Lower lobe of right lung (tissue), 2 donors: ENCODE data around the gene PRKN. TPM values are rescaled to one million over a fixed set of nuclear protein-coding genes. Genes with fewer than 3 reads are reported as not detected.

Experiments
- ATAC-seq, 2 donors: fragments of 200-7000 bp; cut with Tn5 transposase; one replicate each; pipeline ENCODE4 v1.9.1; 2020 to 2022; ENCODE audit warnings: mild to moderate bottlenecking in 2 of 2, moderate library complexity in 2 of 2
- DNase-seq: peaks from one replicate; pipeline ENCODE4 v3.0.0-alpha.2; 2020
- H3K27ac ChIP-seq: fragments of 200-600 bp; one replicate; pipeline ENCODE4 v1.8.0; 2022
- H3K27me3 ChIP-seq: fragments of 200-600 bp; one replicate; pipeline ENCODE4 v1.8.0; 2022; ENCODE audit warnings: low read depth
- H3K36me3 ChIP-seq: fragments of 200-600 bp; one replicate; pipeline ENCODE4 v1.8.0; 2022; ENCODE audit warnings: mild to moderate bottlenecking
- H3K4me1 ChIP-seq: fragments of 200-600 bp; one replicate; pipeline ENCODE4 v1.8.0; 2022
- H3K4me3 ChIP-seq: fragments of 200-600 bp; one replicate; pipeline ENCODE4 v1.8.0; 2022; ENCODE audit warnings: mild to moderate bottlenecking
- H3K9me3 ChIP-seq: fragments of 200-600 bp; one replicate; pipeline ENCODE4 v1.8.0; 2022
- intact Hi-C: fragments of 100-400 bp; cut with DNase I; formaldehyde crosslinking; loops from one replicate; pipeline ENCODE4 v1.11.0; 2022
- total RNA-seq: library from RNA; stranded (reverse); fragmentation: NEBNext Ultra II Directional; extraction: Animal tissue kit (Norgen Biotek cat#: 25700); gene quantifications from one replicate; pipeline ENCODE4 v1.2.1, GENCODE V29; 2021
- TF ChIP-seq, protein P1 (sequence below): fragments of 200-600 bp; IDR thresholded peaks from one replicate; pipeline ENCODE4 v1.8.0; 2022; ENCODE audit warnings: antibody characterized with exemption, mild to moderate bottlenecking
- donor health status: DM: no; HTN: yes; CAD: no; lungs with severe emphysema.

The PRKN gene
- total RNA-seq, 1 donor from 2014 or later, result 6.1 TPM

DNA sequence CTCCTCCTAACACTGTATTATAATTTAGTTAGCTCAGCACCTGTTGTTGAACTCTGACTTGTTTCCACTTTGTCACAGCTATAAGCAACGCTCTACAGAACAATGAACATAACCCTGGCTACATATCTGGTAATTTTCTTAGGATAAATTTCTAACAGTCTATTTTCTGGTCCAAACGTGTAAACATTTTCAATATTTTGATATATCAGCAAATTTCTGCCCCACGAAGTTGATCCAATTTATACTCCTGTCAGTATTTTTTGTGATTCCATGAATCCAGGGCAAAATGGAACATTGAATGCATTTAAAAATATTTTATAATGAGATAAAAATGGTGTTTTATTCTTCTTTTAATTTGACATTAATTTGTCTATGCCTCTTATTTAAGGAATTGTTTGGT lies 1005.2 kb downstream of the PRKN start:
- no peaks in the 10 kb centered on the region for H3K27me3 ChIP-seq
- intact Hi-C loops, result no loop called here
- TF ChIP-seq, protein P1, sequence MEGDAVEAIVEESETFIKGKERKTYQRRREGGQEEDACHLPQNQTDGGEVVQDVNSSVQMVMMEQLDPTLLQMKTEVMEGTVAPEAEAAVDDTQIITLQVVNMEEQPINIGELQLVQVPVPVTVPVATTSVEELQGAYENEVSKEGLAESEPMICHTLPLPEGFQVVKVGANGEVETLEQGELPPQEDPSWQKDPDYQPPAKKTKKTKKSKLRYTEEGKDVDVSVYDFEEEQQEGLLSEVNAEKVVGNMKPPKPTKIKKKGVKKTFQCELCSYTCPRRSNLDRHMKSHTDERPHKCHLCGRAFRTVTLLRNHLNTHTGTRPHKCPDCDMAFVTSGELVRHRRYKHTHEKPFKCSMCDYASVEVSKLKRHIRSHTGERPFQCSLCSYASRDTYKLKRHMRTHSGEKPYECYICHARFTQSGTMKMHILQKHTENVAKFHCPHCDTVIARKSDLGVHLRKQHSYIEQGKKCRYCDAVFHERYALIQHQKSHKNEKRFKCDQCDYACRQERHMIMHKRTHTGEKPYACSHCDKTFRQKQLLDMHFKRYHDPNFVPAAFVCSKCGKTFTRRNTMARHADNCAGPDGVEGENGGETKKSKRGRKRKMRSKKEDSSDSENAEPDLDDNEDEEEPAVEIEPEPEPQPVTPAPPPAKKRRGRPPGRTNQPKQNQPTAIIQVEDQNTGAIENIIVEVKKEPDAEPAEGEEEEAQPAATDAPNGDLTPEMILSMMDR, result no peak
- H3K27ac ChIP-seq, result no peak overlapping the region
- no peaks in the 10 kb centered on the region for H3K36me3 ChIP-seq
- H3K4me1 ChIP-seq, result no peaks in the 10 kb centered on the region
- no peak for ATAC-seq
- H3K4me3 ChIP-seq, result no peak overlapping the region
- no peak for DNase-seq
- H3K9me3 ChIP-seq, result no peaks in the 10 kb centered on the region

DNA sequence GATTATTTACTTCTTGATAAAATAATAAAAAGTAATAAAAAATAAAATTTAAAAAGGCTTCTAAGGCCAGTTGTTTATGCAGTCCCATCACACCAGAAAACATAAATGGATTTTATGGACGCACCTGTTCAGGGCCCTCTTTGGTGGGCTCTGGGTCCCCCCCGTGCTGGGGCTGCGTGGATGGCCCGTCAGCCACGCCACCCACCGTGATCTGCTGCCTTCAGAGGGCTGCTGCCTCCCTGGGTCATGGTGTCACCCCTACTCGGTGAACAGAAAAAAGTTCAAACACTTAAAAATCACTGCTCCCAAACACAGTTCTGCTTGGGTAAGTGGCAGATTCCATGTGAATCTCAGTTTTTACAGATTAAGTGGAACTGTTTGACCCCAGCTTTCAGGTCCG lies 1006.1 kb downstream of the PRKN start:
- Histone ChIP-seq H3K4me1 (no peaks in the 10 kb centered on the region), H3K9me3 (no peaks in the 10 kb centered on the region), H3K27me3 (no peaks in the 10 kb centered on the region), H3K4me3 (no peak overlapping the region), H3K36me3 (no peaks in the 10 kb centered on the region), H3K27ac (no peak overlapping the region)
- DNase-seq, result no peak
- TF ChIP-seq, protein P1, result no peak
- intact Hi-C loops, result no loop called here
- no peak for ATAC-seq

DNA sequence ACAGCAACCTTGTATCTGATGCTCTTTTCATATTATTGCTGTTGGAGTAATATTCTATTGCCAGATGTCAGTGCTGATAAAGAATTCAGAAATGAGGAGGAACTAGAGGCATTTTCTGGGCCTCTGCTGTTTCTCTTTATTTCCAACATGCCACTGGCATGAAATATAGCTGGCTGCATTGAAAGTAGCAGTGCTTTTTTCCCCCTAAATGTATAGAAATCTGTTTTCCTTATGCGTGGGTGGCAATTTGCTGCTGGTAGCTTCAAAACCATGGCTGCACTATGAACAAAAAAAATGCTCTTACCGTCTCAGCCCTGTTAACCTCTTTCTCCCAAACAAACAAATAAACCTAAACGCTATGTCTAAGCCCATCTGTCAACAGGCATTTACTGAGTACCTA lies 1011.4 kb downstream of the PRKN start:
- ATAC-seq, result no peak
- Histone ChIP-seq H3K27ac (no peak overlapping the region), H3K27me3 (no peaks in the 10 kb centered on the region), H3K36me3 (no peaks in the 10 kb centered on the region), H3K4me1 (no peaks in the 10 kb centered on the region), H3K9me3 (no peaks in the 10 kb centered on the region), H3K4me3 (no peak overlapping the region)
- TF ChIP-seq, protein P1, result no peak
- no peak for DNase-seq
- intact Hi-C loops, result no loop called here

DNA sequence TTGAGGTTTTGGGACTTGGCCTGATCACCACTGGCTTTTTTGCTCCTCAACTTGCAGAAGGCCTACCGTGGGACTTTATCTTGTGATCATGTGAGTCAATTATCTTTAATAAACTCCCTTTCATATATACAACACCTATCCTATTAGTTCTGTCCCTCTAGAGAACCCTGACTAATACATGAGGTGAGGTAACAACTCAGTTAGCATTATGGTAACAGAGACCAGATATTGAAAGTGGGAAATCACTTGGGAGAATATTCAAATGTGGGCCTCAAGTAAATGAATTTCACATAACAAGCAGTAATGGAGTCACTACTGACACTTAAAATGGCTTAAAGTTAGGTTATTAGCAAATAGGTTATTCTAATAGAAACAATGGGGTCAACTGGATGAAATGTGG lies 1015.6 kb downstream of the PRKN start:
- Histone ChIP-seq H3K9me3 (no peaks in the 10 kb centered on the region), H3K4me1 (no peaks in the 10 kb centered on the region), H3K36me3 (no peaks in the 10 kb centered on the region), H3K27ac (no peak overlapping the region), H3K4me3 (no peak overlapping the region), H3K27me3 (no peaks in the 10 kb centered on the region)
- intact Hi-C loops, result no loop called here
- no peak for DNase-seq
- no peak for ATAC-seq
- TF ChIP-seq, protein P1, result no peak

DNA sequence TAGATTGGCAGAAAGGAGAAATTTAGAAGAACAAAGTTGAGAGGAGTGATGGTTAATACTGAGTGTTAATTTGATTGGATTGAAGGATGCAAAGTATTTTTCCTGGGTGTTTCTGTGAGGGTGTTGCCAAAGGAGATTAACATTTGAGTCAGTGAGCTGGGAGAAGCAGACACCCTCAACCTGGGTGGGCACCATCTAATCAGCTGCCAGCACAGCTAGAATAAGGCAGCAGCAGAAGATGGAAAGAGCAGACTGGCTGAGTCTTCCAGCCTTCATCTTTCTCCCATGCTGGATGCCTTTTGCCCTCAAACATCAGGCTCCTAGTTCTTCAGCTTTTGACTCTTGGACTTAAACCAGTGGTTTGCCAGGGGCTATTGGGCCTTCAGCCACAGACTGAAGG lies 1016.1 kb downstream of the PRKN start:
- no peak for DNase-seq
- Histone ChIP-seq H3K36me3 (no peaks in the 10 kb centered on the region), H3K27me3 (no peaks in the 10 kb centered on the region), H3K9me3 (no peaks in the 10 kb centered on the region), H3K4me3 (no peak overlapping the region), H3K4me1 (no peaks in the 10 kb centered on the region), H3K27ac (no peak overlapping the region)
- TF ChIP-seq, protein P1, result no peak
- ATAC-seq, result no peak
- intact Hi-C loops, result no loop called here

DNA sequence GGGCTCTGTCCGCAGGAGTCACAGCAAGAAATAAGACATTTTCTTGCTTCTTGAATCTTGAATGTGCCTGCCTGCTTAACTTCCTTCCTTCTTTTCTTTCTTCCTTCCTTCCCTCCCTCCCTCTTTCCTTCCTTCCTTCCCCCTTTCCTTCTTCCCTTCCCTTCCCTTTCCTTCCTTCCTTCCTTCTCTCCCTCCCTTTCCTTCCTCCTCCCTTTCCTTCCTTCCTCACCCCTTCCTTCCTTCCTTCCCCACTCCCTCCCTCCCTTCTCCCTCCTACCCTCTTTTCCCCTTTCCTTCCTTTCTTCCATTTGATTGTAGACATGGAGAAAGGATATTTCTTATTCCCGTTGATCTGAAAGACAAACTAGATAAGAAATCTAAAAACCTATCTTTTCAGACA lies 1016.9 kb downstream of the PRKN start:
- H3K36me3 ChIP-seq, result no peaks in the 10 kb centered on the region
- no peak overlapping the region for H3K4me3 ChIP-seq
- no peaks in the 10 kb centered on the region for H3K4me1 ChIP-seq
- TF ChIP-seq, protein P1, result no peak
- H3K27me3 ChIP-seq, result no peaks in the 10 kb centered on the region
- DNase-seq, result no peak
- H3K27ac ChIP-seq, result no peak overlapping the region
- intact Hi-C loops, result no loop called here
- H3K9me3 ChIP-seq, result no peaks in the 10 kb centered on the region
- no peak for ATAC-seq
